HG03139 (cell line): ENCODE results near the gene ATP10D.

Source experiments
- ATAC-seq: cut with Tn5 transposase; IDR thresholded peaks from one replicate; pipeline ENCODE4 v1.9.1; 2021; ENCODE audit not compliant: unreplicated experiment

The ATP10D gene

DNA sequence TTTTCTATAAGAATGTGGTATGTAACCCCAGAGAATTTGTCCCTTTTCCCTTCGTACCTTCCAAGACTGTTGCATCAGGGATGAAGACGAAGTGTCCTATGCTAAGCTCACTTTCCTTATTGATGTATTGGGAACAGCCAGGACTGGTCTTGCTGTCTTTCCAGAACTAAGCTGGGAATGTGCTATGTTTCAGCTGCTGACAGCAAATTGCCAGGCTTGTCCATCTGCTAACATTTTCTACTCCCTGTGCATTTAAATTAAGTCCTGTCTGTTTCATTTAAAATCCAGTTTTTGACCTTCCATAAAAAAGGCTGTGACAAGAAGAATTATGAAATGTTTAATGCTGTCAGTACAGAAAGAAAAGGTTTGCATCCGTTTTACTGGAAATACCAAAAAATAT lies 87.9 kb downstream of the ATP10D start:
- no peak for ATAC-seq

DNA sequence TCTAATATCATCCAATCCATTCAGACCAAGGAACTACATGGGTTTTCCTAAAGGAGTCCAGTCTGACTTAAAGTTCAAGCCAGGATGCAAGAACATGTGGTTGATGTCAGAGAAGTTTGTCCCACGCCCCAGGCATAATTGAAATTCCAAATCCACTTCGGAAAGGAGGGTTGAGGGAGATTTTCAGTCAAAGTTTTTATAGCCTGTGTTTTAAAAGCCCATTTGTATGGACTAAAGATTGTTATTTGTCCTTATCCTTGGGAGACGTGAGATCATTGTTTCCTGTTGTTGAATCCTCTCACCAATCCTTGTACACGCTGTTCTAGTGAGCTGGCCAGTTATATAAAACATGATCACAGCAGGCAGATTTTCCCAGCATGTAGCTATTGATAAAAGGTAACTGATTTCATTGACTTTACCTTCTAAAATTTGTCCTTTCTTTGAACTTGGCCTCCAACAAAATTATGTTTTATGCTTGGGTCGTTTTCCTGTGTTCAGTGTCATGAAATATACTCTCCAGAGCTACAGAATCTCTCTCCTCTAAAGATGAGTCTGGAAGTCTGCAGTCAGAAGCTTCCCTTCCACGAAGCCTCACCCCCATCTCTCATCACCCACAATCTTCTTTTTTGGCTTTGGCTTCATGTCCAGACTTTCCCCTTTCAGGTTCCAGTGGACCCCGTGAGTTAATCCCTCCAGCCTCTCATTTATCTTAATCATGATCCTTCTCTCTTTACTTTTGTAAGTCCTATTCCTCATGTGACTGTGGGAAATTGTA lies 92.9 kb downstream of the ATP10D start:
- ATAC-seq = no peak

DNA sequence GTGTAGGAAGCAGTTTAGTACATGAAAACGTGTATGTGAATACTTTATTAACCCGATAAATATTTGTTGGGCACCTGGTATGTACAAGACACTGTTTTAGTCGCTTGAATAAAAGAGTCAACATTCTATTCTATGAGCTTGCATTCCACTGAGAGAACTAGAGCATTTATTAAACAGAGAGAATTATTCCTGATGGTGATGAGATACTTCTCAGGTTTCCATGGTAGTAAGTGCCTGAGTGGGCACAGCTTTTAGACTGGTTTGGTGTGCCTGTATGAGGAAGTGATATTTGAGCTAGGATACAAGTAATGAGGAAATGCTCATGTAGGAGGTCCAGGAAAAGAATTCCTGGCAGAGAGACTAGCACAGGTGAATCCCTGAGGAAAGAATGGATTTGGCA lies 94.2 kb downstream of the ATP10D start:
- no peak for ATAC-seq

DNA sequence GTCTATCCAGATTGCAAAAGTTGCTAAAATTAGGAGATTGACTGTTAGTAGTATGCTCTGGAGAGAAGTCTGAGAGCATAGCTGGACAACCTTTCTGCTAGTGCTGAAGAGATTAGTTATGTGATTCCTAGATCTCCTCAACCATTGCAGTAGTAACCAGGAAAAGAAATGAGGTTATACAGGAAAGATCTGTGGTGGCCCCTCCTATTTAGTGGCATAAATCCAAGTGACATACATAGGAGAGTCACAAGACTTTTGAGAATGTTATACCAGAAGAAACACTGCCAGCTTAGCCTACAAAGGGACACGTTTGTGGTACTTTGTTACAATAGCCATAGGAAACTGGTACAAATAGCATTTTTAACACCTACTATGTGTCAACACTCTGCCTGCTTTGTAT lies 105.2 kb downstream of the ATP10D start:
- ATAC-seq = no peak

DNA sequence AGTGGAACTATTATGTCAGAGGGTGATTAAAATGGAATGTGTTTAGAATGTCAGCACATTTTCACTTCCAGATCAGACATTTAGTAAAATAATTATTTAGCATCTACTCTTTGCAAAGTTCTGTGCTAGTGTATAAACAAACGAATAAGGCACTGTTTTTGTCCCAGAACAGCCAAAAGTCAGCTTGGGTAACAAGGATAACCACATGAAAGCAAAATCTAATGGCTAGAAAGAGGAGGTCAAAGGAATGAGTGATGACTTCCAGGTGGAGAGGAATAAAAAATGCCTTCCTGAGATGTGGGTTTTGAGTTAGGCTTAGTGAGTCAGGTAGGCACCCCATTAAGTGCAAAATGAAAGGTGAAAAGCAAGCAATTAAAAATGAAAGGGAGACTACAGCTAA lies 112.6 kb downstream of the ATP10D start:
- no peak for ATAC-seq

DNA sequence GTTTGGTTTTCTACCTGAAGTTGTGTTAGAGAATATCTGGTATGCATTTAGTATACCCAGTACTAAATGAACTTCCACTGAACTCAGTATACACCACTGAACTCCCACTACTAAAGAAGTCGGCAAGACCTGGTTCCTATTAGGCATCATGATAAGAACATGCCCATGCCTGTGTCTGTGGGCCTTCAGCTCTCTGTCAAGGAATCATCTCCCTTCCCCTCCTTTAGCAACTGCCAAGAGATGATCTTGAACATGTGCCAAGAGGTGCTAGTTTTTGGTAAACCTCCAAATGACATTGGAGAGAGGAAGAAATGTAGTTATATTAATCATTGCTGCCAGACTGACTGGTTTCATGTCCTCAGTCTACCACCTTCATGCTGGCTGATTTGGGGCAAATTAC lies 113.2 kb downstream of the ATP10D start:
- no peak for ATAC-seq

DNA sequence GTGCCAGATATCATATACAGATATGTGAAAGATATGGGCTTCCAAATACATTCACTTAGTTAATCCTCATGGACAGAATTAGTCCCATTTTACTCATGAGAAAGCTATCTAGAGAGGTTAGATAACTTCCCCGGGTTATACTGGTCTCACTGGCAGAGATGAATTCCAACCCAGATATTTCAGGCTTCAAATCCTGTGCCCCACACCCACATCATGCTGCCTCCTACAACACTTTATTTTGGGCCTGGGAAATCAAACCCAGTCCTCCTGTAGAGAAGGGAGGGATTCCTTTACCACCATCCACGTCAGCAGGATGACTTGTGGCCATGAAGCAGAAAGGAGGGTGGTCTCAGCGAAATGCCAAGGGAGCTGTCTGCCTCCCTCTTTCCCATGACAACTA lies 113.8 kb downstream of the ATP10D start:
- ATAC-seq = no peak

DNA sequence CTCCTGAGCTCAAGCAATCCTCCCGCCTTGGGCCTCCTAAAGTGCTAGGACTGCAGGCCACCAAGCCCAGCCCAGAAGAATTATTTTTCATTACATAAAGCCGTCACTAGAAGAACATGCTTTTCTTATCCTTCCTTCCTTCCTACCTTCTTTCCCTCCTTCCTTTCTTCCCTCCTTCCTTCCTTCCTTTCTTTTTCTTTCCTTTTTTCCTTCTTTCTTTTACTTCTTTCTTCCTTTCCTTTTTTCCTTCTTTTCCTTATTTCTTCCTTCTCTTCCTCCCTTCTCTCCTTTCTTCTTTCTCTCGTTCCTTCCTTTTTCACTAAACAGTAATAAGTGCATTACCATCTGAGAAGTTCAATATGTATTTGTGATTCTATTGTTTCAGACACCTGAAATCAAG lies 121.4 kb downstream of the ATP10D start:
- ATAC-seq = no peak

DNA sequence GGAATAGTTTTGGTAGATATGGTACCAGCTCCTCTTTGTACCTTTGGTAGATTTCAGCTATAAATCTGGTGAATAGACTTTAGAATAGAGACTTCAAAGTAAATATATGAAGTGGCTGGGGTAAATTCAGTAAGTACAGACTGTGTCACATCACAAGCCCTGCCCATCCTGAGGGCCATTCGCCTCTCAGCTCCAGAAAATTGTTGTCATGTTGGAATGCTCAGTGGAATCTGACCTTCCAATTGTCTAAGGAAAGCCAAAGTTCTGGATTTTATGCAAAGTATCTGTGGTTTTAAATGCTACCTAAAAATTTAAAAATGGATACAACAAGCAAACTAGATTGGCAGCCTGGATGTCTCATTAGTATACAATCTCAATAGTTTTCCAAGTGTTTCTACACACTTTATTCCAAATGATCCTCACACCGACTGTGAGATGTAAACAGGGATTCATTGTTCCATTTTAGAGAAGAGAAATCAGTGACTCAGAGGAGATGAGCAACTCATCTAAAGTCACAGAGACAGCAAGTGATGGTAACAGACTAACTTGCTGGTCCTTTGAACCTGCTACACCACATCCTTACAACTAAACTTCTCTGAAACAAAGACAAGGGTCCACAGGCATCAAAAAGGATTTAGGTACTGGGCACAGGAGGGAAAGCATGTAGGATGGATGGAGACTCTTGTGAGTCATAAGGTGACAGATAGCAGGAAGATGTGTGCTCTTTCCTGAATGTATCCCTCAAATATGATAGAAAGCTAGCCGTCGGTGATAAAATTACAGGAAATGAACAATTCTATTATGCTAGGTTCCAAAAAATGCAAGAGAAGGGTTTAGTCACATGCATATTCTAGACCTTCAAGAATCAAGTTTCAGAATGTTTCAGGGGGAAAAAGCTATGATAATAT lies 127.3 kb downstream of the ATP10D start:
- ATAC-seq = no peak

DNA sequence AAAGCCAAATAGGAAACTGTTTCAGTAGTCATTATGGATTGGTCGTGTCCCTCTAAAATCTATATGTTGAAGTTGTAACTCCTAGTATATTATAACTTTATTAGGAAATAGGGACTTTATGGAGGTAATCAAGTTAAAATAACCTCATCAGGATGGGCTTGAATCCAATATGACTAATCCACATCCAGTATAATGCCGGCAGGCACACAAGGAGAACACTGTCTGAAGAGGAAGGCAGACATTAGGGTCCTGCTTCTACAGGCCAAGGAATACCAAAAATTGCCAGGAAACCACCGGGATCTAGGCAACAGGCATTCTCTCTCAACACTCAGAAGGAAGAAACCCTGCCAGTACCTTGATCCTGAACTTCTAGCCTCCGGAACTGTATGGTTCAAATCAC lies 130.3 kb downstream of the ATP10D start:
- no peak for ATAC-seq

DNA sequence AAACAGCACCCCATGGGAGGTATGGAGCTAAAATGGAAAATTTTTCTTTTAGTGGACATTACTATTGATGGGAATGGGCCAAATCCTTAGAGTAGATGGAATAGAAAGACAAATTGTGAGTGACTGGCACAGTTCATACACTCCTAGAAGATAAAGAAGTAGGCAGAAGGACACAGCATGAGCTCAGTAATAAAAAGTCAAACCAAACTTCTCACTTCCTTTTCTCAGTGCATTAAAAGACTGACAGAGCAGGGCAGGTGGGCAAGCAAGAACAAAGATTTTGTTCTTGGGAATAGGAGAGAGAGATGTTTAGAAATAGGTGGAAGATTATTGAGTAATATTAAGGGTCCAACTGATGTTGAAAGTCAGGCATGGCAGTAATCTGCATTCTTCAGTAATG lies 132.5 kb downstream of the ATP10D start:
- no peak for ATAC-seq

DNA sequence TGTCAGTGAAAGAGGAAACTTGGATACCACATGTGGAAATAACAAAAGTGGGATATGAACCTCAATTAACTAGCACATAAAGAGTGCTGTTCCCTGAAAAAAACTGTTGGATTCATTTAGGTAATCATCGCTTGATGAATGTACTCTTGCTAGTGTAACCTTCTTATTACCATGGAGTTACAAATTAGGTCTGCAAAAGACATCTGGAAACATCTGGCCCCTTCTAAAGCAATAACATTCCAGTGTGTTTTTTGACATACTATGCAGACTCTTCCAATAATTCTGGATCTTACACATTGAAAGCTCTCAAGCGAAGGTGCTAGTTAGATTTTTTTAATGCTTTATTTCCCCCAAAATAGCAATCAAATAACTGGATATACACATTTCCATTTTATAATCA lies 134.6 kb downstream of the ATP10D start:
- no peak for ATAC-seq

DNA sequence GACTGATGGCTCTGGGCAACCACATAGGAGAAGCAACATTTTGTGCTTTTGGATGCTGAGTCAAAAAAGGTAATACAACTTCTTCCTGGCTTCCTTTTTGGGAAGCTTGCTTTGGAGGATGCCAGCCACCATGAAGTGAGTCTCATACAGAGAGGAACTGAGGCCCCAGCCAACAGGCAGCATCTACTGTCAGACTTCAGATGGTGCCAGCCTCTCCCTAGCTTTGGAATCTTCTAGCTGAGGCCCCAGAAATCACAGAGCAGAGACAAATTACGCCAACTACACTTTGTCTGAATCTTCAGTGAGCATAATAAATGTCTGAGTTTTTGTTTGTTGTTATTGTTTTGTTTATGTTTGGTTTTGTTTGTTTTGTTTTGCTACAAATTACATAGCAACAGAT lies 136.1 kb downstream of the ATP10D start:
- ATAC-seq = no peak

DNA sequence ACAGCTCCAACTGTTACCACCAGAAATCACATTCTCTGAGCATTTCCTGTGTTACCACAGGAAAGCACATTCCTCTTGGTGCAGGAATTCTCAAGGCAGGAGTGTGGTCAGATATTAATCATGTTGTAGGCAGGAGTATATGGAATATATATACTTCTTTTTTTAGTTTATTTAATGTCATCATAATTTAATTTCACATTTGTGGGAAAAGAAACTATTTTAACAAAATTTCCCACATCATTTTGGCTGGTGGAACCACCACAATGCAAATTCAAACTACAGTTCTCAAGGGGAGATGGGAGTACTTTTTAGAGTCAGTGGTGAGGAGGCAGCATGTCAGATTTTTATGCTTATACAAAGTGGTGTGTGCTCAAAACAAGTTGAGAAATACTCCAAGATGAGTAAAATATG lies 139.0 kb downstream of the ATP10D start:
- ATAC-seq = no peak

DNA sequence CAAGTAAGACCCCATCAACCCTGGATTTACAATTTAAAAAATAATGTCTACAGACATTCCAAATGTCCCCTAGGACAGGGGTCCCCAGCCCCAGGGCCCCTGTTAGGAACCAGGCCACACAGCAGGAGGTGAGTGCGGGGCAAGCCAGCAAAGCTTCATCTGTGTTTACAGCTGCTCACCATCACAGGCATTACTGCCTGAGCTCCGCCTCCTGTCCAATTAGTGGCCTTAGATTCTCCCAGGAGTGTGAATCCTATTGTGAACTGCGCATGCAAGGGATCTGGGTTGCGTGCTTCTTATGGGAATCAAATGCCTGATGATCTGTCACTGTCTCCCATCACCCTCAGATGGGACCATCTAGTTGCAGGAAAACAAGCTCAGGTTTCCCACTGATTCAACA lies 146.1 kb downstream of the ATP10D start:
- ATAC-seq = no peak

DNA sequence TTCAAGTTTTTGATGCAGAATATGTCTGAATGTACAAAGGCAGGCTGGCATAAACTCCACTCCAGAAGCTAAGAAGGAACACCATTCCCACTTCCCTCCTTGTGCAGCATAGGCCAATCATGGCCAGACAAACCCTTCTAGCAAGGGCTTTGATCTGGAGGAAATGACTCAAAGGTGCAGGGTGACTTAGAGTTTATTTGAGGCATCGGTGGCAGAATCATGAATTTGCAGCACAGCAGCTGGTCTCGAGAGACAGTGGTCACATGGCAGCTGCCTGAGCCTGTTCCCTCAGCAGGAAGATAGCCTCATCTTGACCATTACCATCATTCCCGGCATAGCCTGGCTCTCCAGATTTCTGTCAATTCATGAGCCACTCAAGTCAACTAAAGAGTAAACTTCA lies 154.5 kb downstream of the ATP10D start:
- no peak for ATAC-seq

DNA sequence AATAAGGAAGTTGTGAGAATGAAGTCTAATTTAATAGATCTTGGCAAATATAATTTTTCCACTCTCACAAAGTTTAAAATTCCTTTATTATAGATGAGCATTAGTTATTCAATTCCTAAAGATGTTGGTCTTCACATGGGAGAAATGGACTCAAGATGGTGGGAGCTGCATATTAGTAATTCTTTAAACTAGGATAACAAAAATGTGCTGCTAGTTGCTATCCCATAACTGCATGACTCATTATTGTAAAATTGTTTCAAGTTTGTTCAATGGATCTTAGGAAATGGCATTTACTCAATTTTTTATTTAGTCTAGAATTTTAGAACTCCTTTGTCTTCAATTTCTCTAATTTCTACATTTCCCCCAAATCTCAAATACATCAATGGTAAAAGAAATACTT lies 155.8 kb downstream of the ATP10D start:
- no peak for ATAC-seq

DNA sequence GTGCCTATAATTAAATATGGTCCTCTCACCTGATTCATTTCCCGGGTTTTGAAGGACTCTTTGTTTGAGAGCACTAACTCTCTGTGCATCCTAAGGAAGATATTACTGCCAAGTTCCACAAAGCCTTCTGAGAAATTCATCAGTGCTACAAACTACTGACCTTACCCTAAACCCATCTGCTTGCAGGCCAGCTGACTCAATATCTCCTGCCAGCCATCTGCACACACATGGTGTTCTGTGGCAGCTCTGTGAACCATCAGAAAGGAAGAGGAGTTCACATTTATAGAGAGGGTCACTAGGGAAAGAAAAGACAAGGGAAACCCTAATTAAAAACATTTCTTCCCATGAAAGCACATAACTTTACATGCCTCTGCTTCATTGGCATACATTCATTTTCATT lies 156.7 kb downstream of the ATP10D start:
- ATAC-seq = no peak

DNA sequence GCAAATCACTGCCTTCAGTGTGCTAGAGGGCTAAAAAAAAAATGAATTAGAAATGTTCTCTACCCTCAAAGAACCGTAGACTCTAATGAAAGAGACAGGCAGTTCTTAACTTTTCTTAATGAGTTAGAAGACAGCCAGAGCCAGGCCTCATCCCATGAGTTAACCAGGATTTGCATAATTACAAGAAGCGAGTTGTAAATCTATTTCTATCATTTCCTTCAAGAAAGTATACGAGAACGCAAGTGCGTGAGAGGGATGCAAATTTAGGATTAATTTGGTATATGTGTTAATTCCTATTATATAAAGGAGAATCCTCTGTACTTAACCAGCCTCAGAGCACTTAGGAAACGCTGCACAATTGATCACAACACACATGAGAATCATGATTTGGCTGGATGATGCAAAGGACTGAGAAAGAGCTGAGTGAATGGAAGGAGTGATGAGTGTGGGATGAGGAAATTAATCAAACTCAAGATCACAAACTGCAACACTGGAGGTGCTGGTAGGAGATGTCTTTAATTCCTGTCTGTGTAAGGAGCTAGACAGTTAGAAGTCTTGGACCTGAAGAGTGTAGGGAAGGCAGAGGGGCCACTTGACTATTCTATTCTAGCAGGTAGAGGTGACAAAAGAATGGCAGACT lies 157.2 kb downstream of the ATP10D start:
- no peak for ATAC-seq
